ENCODE data around the gene PALLD. TPM values are rescaled to one million over a fixed set of nuclear protein-coding genes. Genes with fewer than 3 reads are reported as not detected.

PALLD gene
- total RNA-seq, 3 donors from 2014 or later: 112 to 663 (median 150) TPM

GRCh38 chr4:168740691-168741090, 243.8 kb downstream of the PALLD start:
- H3K9me3 ChIP-seq: no peaks in the 10 kb centered on the region
- no peak for DNase-seq
- intact Hi-C loops (cut with DNase I, micrococcal nuclease): no loop called here
- ATAC-seq: no peak
- H3K4me1 ChIP-seq (ENCODE audit: low read depth): no peaks in the 10 kb centered on the region
- TF ChIP-seq, protein P1, sequence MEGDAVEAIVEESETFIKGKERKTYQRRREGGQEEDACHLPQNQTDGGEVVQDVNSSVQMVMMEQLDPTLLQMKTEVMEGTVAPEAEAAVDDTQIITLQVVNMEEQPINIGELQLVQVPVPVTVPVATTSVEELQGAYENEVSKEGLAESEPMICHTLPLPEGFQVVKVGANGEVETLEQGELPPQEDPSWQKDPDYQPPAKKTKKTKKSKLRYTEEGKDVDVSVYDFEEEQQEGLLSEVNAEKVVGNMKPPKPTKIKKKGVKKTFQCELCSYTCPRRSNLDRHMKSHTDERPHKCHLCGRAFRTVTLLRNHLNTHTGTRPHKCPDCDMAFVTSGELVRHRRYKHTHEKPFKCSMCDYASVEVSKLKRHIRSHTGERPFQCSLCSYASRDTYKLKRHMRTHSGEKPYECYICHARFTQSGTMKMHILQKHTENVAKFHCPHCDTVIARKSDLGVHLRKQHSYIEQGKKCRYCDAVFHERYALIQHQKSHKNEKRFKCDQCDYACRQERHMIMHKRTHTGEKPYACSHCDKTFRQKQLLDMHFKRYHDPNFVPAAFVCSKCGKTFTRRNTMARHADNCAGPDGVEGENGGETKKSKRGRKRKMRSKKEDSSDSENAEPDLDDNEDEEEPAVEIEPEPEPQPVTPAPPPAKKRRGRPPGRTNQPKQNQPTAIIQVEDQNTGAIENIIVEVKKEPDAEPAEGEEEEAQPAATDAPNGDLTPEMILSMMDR (IDR thresholded peaks at IDR 0.05): no peak
- H3K4me3 ChIP-seq: no peak overlapping the region
- H3K36me3 ChIP-seq (ENCODE audit: low read depth): no peaks in the 10 kb centered on the region

GRCh38 chr4:168741281-168742173, 244.7 kb downstream of the PALLD start:
- Histone ChIP-seq H3K36me3 (ENCODE audit: low read depth) (no peaks in the 10 kb centered on the region), H3K4me3 (no peak overlapping the region), H3K9me3 (no peaks in the 10 kb centered on the region), H3K4me1 (ENCODE audit: low read depth) (no peaks in the 10 kb centered on the region)
- intact Hi-C loops (cut with DNase I, micrococcal nuclease): no loop called here
- TF ChIP-seq, protein P1 (IDR thresholded peaks at IDR 0.05): no peak
- ATAC-seq (no peak), DNase-seq (peak in 2 of 3 donors; percentile 17 to 27)

DNA sequence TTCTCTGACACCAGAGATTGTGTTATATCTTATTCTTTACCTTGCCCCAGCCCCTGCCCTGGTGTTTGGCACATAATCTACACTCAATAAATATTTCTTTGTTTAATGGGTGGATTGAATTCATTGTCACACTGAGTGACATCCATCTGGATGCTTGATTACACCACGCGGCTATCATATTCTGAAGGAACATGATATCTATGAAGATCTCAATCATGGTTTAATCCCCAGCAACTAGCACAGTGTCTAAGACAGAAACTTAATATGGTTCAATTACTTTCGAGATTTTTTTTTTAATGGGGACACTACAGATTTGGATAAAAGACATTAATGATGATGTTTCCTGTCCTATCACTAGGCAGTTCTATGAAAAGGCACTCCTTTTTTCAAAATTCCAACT, 246.3 kb downstream of the PALLD start:
- ATAC-seq (no peak), DNase-seq (no peak)
- H3K4me1 ChIP-seq (ENCODE audit: low read depth): no peaks in the 10 kb centered on the region
- intact Hi-C loops (cut with DNase I, micrococcal nuclease): no loop called here
- H3K9me3 ChIP-seq: no peaks in the 10 kb centered on the region
- TF ChIP-seq, protein P1 (IDR thresholded peaks at IDR 0.05): no peak
- H3K36me3 ChIP-seq (ENCODE audit: low read depth): no peaks in the 10 kb centered on the region
- no peak overlapping the region for H3K4me3 ChIP-seq

GRCh38 chr4:168743601-168744000, 246.7 kb downstream of the PALLD start:
- intact Hi-C loops (cut with DNase I, micrococcal nuclease): no loop called here
- no peaks in the 10 kb centered on the region for H3K4me1 ChIP-seq (ENCODE audit: low read depth)
- H3K9me3 ChIP-seq: no peaks in the 10 kb centered on the region
- DNase-seq (no peak), ATAC-seq (peak; percentile 19)
- H3K4me3 ChIP-seq: no peak overlapping the region
- H3K36me3 ChIP-seq (ENCODE audit: low read depth): no peaks in the 10 kb centered on the region
- TF ChIP-seq, protein P1 (IDR thresholded peaks at IDR 0.05): no peak

GRCh38 chr4:168744021-168744420, 247.2 kb downstream of the PALLD start:
- intact Hi-C loops (cut with DNase I, micrococcal nuclease): no loop called here

More at GRCh38 chr4:168744021-168744420, 247.2 kb downstream of the PALLD start:
- peak; percentile 23 for ATAC-seq
- Histone ChIP-seq H3K4me3 (no peak overlapping the region), H3K36me3 (ENCODE audit: low read depth) (no peaks in the 10 kb centered on the region), H3K9me3 (no peaks in the 10 kb centered on the region), H3K4me1 (ENCODE audit: low read depth) (no peaks in the 10 kb centered on the region)
- no peak for DNase-seq
- TF ChIP-seq, protein P1 (IDR thresholded peaks at IDR 0.05): no peak

Measured in mucosa of descending colon (tissue), 3 donors.